Measurements from ENCODE around the gene ADGRG2.

ADGRG2 gene

DNA sequence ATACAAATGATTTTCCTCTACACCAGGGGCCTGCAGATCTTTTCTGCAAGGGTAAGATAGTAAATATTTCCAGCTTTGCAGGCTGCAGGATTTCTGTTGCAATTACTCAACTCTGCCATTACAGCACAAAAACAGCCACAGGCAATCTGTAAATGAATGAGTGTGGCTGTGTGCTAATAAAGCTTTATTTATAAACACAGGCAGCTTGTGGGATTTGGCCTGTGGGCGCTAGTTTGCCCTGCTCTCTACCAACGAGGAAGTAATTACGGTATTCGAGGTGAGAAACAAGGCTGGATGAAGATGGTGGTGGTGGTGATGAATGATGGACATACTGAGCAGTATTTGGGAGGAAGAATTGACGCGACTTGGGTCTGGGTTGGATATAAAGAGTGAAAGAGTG, 30.7 kb downstream of the ADGRG2 start:
- POLR2A ChIA-PET, result no interaction called here
- DNase-seq (ENCODE audit: extremely low spot score), result no peak
- CTCF ChIA-PET, result no interaction called here
- TF ChIP-seq ELF4 (IDR thresholded peaks at IDR 0.05), result no peak
- TF ChIP-seq TARDBP (IDR thresholded peaks at IDR 0.05), result no peak
- TF ChIP-seq FOXA1 (IDR thresholded peaks at IDR 0.05), result no peak
- TF ChIP-seq NFRKB (IDR thresholded peaks at IDR 0.05), result no peak

DNA sequence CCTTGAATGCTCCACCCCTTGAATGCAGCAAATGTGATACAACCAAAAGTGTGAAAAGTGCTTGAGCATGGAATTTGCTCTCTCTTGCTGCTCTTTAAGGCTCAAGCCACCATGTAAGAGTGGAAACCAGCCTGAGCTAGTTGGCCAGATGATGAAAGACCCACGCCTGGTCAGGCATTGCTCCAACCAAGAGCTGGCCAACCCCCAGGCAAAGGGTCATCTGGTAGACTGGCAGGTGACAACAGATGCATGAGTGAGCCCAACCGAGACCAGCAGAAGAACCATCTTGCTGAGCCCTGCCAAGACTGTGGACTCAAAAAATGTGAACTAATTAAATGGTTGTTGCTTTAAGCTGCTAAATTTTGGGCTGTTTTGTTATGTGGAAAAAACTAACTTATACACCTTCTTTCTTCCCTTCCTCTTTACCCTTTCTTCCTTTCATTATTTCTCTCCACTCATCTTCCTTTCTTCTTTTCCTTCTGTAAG, 32.7 kb downstream of the ADGRG2 start:
- CTCF ChIA-PET, result no interaction called here
- POLR2A ChIA-PET, result no interaction called here
- no peak for DNase-seq (ENCODE audit: extremely low spot score)
- TF ChIP-seq ARNT (IDR thresholded peaks at IDR 0.05), result no peak
- TF ChIP-seq NFRKB (IDR thresholded peaks at IDR 0.05), result no peak
- TF ChIP-seq ELF4 (IDR thresholded peaks at IDR 0.05), result no peak
- TF ChIP-seq ZNF384 (IDR thresholded peaks at IDR 0.05), result no peak
- no peak for TF ChIP-seq FOXM1 (IDR thresholded peaks at IDR 0.05; ENCODE audit: borderline replicate concordance)
- TF ChIP-seq FOXA1 (IDR thresholded peaks at IDR 0.05), result no peak
- TF ChIP-seq, protein P1, sequence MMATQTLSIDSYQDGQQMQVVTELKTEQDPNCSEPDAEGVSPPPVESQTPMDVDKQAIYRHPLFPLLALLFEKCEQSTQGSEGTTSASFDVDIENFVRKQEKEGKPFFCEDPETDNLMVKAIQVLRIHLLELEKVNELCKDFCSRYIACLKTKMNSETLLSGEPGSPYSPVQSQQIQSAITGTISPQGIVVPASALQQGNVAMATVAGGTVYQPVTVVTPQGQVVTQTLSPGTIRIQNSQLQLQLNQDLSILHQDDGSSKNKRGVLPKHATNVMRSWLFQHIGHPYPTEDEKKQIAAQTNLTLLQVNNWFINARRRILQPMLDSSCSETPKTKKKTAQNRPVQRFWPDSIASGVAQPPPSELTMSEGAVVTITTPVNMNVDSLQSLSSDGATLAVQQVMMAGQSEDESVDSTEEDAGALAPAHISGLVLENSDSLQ (IDR thresholded peaks at IDR 0.05), result no peak
- TF ChIP-seq BHLHE40 (IDR thresholded peaks at IDR 0.05; ENCODE audit: borderline replicate concordance), result no peak
- no peak for TF ChIP-seq HDGF (IDR thresholded peaks at IDR 0.05; ENCODE audit: borderline replicate concordance)
- no peak for TF ChIP-seq L3MBTL2 (conservative IDR thresholded peaks at IDR 0.05)
- TF ChIP-seq LEF1 (IDR thresholded peaks at IDR 0.05; ENCODE audit: borderline replicate concordance), result no peak
- TF ChIP-seq CTBP1 (IDR thresholded peaks at IDR 0.05; ENCODE audit: borderline replicate concordance), result no peak
- no peak for TF ChIP-seq SUZ12 (IDR thresholded peaks at IDR 0.05)

DNA sequence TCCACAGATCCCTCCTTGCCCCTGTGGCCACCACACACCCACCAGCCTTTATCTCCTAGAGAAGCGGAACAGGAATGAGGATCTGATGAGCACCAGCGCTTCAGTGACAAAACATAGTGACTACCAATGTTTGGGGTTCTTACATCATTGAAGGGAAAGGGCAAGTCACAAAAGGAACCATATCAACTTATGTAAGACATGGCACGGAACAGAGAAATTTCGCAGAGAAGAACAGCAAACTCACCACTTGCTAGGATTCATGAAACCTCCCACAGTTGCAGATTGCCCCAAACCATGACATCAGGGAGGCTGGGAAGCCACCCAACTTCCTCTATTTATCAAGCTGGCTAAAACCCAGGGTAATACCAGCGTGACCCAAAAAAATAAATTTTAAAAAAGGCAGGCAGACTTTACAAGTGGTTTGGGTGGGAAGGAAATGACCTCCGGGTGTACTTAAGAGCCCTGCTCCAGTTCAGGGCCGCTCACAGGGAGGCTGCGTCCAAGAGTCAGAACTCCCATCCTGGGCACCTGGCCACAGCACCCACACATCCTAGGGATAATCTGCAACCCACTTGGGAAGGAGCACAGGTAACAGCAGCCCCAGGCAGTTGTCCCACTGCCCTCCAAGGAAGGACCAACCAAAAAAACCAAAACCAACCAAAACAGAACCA, 36.0 kb downstream of the ADGRG2 start:
- ChIA-PET POLR2A (no interaction called here), CTCF (interaction anchor here (0.9 kb wide), 1 partner anchor 15 kb away, joined by 3 read pairs; no protein-coding TSS in a partner anchor)
- TF ChIP-seq NFRKB (IDR thresholded peaks at IDR 0.05) (no peak), HDGF (IDR thresholded peaks at IDR 0.05; ENCODE audit: borderline replicate concordance) (no peak), TARDBP (IDR thresholded peaks at IDR 0.05) (no peak), FOXM1 (IDR thresholded peaks at IDR 0.05; ENCODE audit: borderline replicate concordance) (no peak), SUZ12 (IDR thresholded peaks at IDR 0.05) (no peak), ZNF384 (IDR thresholded peaks at IDR 0.05) (no peak), BHLHE40 (IDR thresholded peaks at IDR 0.05; ENCODE audit: borderline replicate concordance) (no peak), FOXA1 (IDR thresholded peaks at IDR 0.05) (no peak), FOXK2 (IDR thresholded peaks at IDR 0.05) (no peak), CTBP1 (IDR thresholded peaks at IDR 0.05; ENCODE audit: borderline replicate concordance) (no peak), LEF1 (IDR thresholded peaks at IDR 0.05; ENCODE audit: borderline replicate concordance) (no peak), L3MBTL2 (conservative IDR thresholded peaks at IDR 0.05) (no peak), SP1 (IDR thresholded peaks at IDR 0.05) (no peak), ELF4 (IDR thresholded peaks at IDR 0.05) (no peak), ARNT (IDR thresholded peaks at IDR 0.05) (no peak)
- TF ChIP-seq, protein P1 (IDR thresholded peaks at IDR 0.05), result no peak
- DNase-seq (ENCODE audit: extremely low spot score), result no peak

DNA sequence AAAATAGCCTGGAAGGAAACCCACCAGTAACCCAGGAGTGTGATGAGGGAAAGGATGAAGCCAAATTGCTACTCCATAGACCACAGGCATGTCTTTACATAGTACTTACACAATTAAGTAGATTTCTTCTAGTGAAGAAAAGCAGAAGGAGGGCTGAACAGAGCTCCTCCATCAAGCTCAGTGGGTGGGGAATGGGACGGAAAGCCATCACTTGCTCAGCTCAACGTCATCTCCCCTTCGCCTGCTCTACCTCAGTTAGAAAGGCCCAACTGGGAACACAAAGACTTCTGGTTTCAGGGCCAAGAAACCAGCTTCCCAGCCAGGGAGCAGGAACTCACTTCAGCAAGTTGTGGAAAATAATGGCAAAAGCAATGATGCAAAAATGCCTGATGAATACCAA, 36.6 kb downstream of the ADGRG2 start:
- ChIA-PET POLR2A (no interaction called here), CTCF (interaction anchor here (0.9 kb wide), 1 partner anchor 16 kb away, joined by 3 read pairs; no protein-coding TSS in a partner anchor)
- TF ChIP-seq L3MBTL2 (conservative IDR thresholded peaks at IDR 0.05) (no peak), SUZ12 (IDR thresholded peaks at IDR 0.05) (no peak), SP1 (IDR thresholded peaks at IDR 0.05) (no peak), FOXA1 (IDR thresholded peaks at IDR 0.05) (no peak), ZNF384 (IDR thresholded peaks at IDR 0.05) (no peak), LEF1 (IDR thresholded peaks at IDR 0.05; ENCODE audit: borderline replicate concordance) (no peak), NFRKB (IDR thresholded peaks at IDR 0.05) (no peak), FOXM1 (IDR thresholded peaks at IDR 0.05; ENCODE audit: borderline replicate concordance) (no peak), ELF4 (IDR thresholded peaks at IDR 0.05) (no peak), HDGF (IDR thresholded peaks at IDR 0.05; ENCODE audit: borderline replicate concordance) (no peak), CTBP1 (IDR thresholded peaks at IDR 0.05; ENCODE audit: borderline replicate concordance) (no peak), TARDBP (IDR thresholded peaks at IDR 0.05) (no peak), ARNT (IDR thresholded peaks at IDR 0.05) (no peak), FOXK2 (IDR thresholded peaks at IDR 0.05) (no peak), BHLHE40 (IDR thresholded peaks at IDR 0.05; ENCODE audit: borderline replicate concordance) (no peak)
- TF ChIP-seq, protein P1 (IDR thresholded peaks at IDR 0.05), result no peak
- DNase-seq (ENCODE audit: extremely low spot score), result no peak

DNA sequence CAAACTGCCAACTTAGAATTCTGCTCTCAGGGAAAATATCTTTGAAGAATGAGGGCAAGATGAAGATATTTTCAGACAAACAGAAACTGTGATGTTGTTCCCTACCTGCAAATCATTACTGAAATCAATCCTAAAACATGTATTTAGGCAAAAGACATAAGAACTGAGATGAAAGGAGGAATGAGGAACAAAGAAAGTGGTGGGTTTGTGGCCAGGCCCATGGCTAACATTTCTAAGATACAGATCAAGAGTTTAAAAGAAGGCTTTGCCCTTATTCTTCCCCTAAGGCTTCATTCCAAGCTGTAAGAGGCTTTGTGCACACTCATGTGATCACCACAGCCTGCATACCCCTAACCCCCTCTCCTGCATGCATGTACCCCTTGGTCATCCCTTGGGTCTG, 46.5 kb downstream of the ADGRG2 start:
- DNase-seq (ENCODE audit: extremely low spot score), result no peak
- CTCF ChIA-PET, result no interaction called here
- no peak for TF ChIP-seq ARNT (IDR thresholded peaks at IDR 0.05)
- TF ChIP-seq ZNF384 (IDR thresholded peaks at IDR 0.05), result no peak
- no peak for TF ChIP-seq TARDBP (IDR thresholded peaks at IDR 0.05)
- TF ChIP-seq SP1 (IDR thresholded peaks at IDR 0.05), result no peak
- no peak for TF ChIP-seq BHLHE40 (IDR thresholded peaks at IDR 0.05; ENCODE audit: borderline replicate concordance)
- no peak for TF ChIP-seq FOXM1 (IDR thresholded peaks at IDR 0.05; ENCODE audit: borderline replicate concordance)
- TF ChIP-seq LEF1 (IDR thresholded peaks at IDR 0.05; ENCODE audit: borderline replicate concordance), result no peak
- no peak for TF ChIP-seq ELF4 (IDR thresholded peaks at IDR 0.05)
- no peak for TF ChIP-seq HDGF (IDR thresholded peaks at IDR 0.05; ENCODE audit: borderline replicate concordance)
- no peak for TF ChIP-seq L3MBTL2 (conservative IDR thresholded peaks at IDR 0.05)
- no peak for TF ChIP-seq SUZ12 (IDR thresholded peaks at IDR 0.05)
- TF ChIP-seq, protein P1 (IDR thresholded peaks at IDR 0.05), result no peak
- no peak for TF ChIP-seq NFRKB (IDR thresholded peaks at IDR 0.05)
- TF ChIP-seq CTBP1 (IDR thresholded peaks at IDR 0.05; ENCODE audit: borderline replicate concordance), result no peak
- no peak for TF ChIP-seq FOXK2 (IDR thresholded peaks at IDR 0.05)
- no peak for TF ChIP-seq FOXA1 (IDR thresholded peaks at IDR 0.05)
- POLR2A ChIA-PET, result no interaction called here
